ENCODE results near the gene LTBP1. TPM values are rescaled to one million over a fixed set of nuclear protein-coding genes. Genes with fewer than 3 reads are reported as not detected.

The LTBP1 gene
- total and polyA plus RNA-seq, 2 experiments from 2014 or later = 157 to 211 TPM

DNA sequence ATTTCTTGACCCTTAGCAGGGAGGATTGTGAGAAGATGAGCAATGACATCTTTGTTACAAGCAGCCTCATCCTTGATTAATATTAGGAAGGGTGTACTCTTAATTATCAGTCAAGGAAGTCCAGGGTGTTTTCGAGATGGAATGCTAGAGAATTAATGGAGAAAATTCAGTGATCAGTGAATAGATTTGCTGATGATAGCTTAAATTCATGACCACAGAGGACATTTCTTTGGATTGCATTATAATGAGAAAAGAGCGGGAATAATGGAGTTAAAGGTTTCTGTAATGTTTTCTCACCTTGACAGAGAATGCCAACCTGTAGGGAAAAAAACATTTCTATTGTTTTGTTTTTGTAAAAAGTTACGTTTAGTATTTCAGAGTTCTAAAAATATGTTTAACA lies 249.9 kb downstream of the LTBP1 start:
- 82 to 88% methylated on average over 3 of the region's 3 CpGs for WGBS, 2 experiments (ENCODE audit: low coverage in 1 of 2, low lambda C conversion rate in 2 of 2, missing lambda C conversion rate in 2 of 2)
- no peak for TF ChIP-seq EZH2 (IDR thresholded peaks at IDR 0.05; ENCODE audit: insufficient read depth, poor library complexity, severe bottlenecking)
- no peak for TF ChIP-seq EZH2phosphoT487 (IDR thresholded peaks at IDR 0.05; ENCODE audit: insufficient read depth, low read depth)

DNA sequence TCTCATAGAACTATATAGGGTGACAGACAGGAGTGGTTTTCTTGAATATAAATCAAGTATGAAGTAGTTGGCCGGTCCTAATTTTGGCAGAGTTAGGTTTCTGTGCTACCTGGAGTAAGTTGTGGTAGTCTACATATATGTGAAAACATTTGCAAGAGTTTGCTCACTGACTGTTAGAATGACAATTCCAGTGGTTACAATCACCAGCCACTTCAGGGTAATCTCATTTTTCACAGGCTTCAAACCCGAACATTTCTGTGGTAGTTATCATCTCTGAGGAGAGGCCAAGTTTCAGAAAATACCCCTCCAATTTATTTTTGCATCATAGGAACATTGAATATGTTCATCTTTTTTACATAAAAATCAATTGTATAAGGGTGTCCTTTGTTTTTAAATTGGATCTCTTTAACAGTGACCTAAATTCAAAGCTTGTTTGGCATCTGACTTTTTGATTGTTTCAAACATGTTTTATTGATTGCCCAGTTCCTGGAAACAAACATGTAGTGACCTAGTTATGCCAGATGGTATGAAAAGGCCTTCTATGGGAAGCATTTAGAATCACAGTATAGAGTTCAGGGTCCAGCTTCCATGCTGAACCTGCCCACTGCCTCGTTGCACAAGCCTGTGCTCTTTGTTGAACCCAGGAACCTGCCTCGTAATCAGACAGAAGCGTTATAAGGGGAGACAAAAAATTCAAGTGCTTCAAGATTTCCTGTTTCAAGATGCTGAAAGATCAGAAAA lies 250.6 kb downstream of the LTBP1 start:
- no peak for DNase-seq
- 66 to 67% methylated on average over 5 of the region's 5 CpGs for WGBS, 2 experiments (ENCODE audit: low coverage in 1 of 2, low lambda C conversion rate in 2 of 2, missing lambda C conversion rate in 2 of 2)
- Histone ChIP-seq H3F3A (ENCODE audit: insufficient read depth) (no peaks in the 10 kb centered on the region), H3K4me1 (ENCODE audit: insufficient read depth) (no peaks in the 10 kb centered on the region), H3K9ac (no peak overlapping the region), H3K79me2 (ENCODE audit: insufficient read depth) (no peaks in the 10 kb centered on the region), H3K27me3 (replicated peaks; ENCODE audit: insufficient read depth) (no peaks in the 10 kb centered on the region), H3K27ac (no peak overlapping the region), H2AFZ (no peak overlapping the region), H3K9me3 (ENCODE audit: low read depth) (no peaks in the 10 kb centered on the region), H3K4me3 (no peak overlapping the region), H4K20me1 (ENCODE audit: insufficient read depth) (no peaks in the 10 kb centered on the region), H3K9me2 (ENCODE audit: insufficient read depth) (no peaks in the 10 kb centered on the region), H3K4me2 (ENCODE audit: unreplicated experiment) (no peak overlapping the region), H3K36me3 (ENCODE audit: low read depth) (peaks cover 11% of the 10 kb centered on the region; the same call in 1 of the 2 replicates)
- TF ChIP-seq EZH2phosphoT487 (IDR thresholded peaks at IDR 0.05; ENCODE audit: insufficient read depth, low read depth) (no peak), EZH2 (IDR thresholded peaks at IDR 0.05; ENCODE audit: insufficient read depth, poor library complexity, severe bottlenecking) (no peak)
- in situ Hi-C loops (cut with MboI) = no loop called here

More for the DNA sequence above, 249.9 kb downstream of the LTBP1 start:
- no peaks in the 10 kb centered on the region for H3K9me3 ChIP-seq (ENCODE audit: low read depth)
- H3K4me3 ChIP-seq = no peak overlapping the region
- no peaks in the 10 kb centered on the region for H3F3A ChIP-seq (ENCODE audit: insufficient read depth)
- no peak overlapping the region for H3K27ac ChIP-seq
- no peak overlapping the region for H3K9ac ChIP-seq
- no peak for DNase-seq
- no peaks in the 10 kb centered on the region for H3K9me2 ChIP-seq (ENCODE audit: insufficient read depth)
- no peaks in the 10 kb centered on the region for H3K27me3 ChIP-seq (replicated peaks; ENCODE audit: insufficient read depth)
- peaks cover 11% of the 10 kb centered on the region; the same call in 1 of the 2 replicates for H3K36me3 ChIP-seq (ENCODE audit: low read depth)
- no peak overlapping the region for H3K4me2 ChIP-seq (ENCODE audit: unreplicated experiment)
- no peaks in the 10 kb centered on the region for H4K20me1 ChIP-seq (ENCODE audit: insufficient read depth)
- H2AFZ ChIP-seq = no peak overlapping the region
- no peaks in the 10 kb centered on the region for H3K4me1 ChIP-seq (ENCODE audit: insufficient read depth)
- in situ Hi-C loops (cut with MboI) = no loop called here
- H3K79me2 ChIP-seq (ENCODE audit: insufficient read depth) = no peaks in the 10 kb centered on the region

DNA sequence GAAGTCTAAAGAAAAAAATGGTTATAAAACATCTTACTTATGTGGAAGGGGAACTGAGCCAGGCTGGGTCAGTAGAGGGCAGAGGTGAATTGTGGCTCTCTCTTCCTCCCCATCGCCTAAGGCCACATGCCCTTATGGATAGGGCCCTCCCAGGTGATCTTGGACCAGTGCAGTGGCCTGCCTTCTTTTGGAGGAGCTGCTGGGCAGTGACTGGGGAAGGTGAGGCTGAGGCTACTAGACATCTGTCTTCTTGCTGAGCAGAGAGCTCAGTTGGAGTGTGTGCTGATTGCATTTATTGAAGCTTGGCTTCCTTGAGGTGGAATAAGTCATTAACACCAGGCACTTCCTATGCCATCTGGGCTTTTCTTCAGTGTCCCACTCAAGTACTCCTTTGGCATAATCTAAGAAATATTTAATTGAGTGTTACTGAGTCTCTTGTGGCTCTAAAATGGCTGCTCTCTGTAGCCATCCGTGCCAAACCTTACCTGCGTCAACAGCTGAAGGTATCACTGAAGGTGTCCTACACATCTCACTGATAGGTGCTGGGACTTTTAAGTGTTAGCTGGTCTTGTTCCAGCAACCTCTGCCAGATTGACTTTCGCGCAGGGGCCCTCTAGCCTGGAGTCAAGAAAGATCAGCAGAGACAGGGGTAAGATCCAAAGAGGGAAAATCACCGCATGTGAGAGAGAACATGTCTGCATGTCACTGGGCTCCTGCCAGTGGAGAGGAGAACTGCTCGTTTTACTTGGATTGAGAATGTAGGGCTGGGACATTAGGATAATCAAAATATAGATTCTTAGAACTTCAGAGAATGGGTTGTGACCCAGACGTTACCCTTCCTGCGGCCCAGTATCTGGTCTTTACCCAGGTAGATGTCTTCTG lies 256.1 kb downstream of the LTBP1 start:
- Histone ChIP-seq H3K36me3 (ENCODE audit: low read depth) (no peaks in the 10 kb centered on the region), H3K9me3 (ENCODE audit: low read depth) (no peaks in the 10 kb centered on the region), H3K27me3 (replicated peaks; ENCODE audit: insufficient read depth) (no peaks in the 10 kb centered on the region), H3K4me2 (ENCODE audit: unreplicated experiment) (no peak overlapping the region), H3F3A (ENCODE audit: insufficient read depth) (peaks cover 10% of the 10 kb centered on the region; the same call in 1 of the 2 replicates), H4K20me1 (ENCODE audit: insufficient read depth) (no peaks in the 10 kb centered on the region), H3K27ac (no peak overlapping the region), H3K79me2 (ENCODE audit: insufficient read depth) (peaks cover 12% of the 10 kb centered on the region; the same call in 1 of the 2 replicates), H3K4me1 (ENCODE audit: insufficient read depth) (peaks cover 13% of the 10 kb centered on the region), H2AFZ (no peak overlapping the region), H3K9ac (no peak overlapping the region), H3K9me2 (ENCODE audit: insufficient read depth) (no peaks in the 10 kb centered on the region), H3K4me3 (no peak overlapping the region)
- TF ChIP-seq EZH2phosphoT487 (IDR thresholded peaks at IDR 0.05; ENCODE audit: insufficient read depth, low read depth) (no peak), EZH2 (IDR thresholded peaks at IDR 0.05; ENCODE audit: insufficient read depth, poor library complexity, severe bottlenecking) (no peak)
- in situ Hi-C loops (cut with MboI) = no loop called here
- 73 to 77% methylated on average over 9 of the region's 9 CpGs for whole genome bisulfite sequencing, 2 experiments (ENCODE audit: low coverage in 1 of 2, low lambda C conversion rate in 2 of 2, missing lambda C conversion rate in 2 of 2)
- DNase-seq = no peak

DNA sequence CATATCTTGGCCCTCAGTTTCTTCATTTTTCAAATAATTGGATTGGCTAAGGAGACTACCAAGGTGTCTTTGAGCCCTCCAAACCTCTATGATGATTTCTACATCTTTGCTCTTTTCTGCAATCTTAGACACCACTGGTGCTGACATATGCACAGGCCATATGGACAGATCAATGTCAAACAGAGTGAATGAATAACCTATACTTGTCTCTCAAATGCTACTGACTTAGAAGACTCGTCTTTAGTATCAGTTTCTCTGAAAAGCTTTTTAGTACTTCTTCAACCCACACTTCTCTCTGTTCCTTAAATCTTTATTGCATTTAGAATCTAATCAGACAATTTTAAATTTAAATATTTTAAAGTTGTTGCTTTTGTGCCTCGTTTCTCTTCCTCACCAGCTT lies 258.2 kb downstream of the LTBP1 start:
- Histone ChIP-seq H3K4me1 (ENCODE audit: insufficient read depth) (peaks cover 21% of the 10 kb centered on the region), H3K36me3 (ENCODE audit: low read depth) (no peaks in the 10 kb centered on the region), H3K4me3 (no peak overlapping the region), H3F3A (ENCODE audit: insufficient read depth) (peaks cover 26% of the 10 kb centered on the region), H3K27me3 (replicated peaks; ENCODE audit: insufficient read depth) (no peaks in the 10 kb centered on the region), H3K79me2 (ENCODE audit: insufficient read depth) (peaks cover 19% of the 10 kb centered on the region; the same call in 1 of the 2 replicates), H3K27ac (no peak overlapping the region), H2AFZ (no peak overlapping the region), H3K9ac (no peak overlapping the region), H3K4me2 (ENCODE audit: unreplicated experiment) (no peak overlapping the region), H3K9me2 (ENCODE audit: insufficient read depth) (no peaks in the 10 kb centered on the region), H4K20me1 (ENCODE audit: insufficient read depth) (no peaks in the 10 kb centered on the region), H3K9me3 (ENCODE audit: low read depth) (no peaks in the 10 kb centered on the region)
- in situ Hi-C loops (cut with MboI) = no loop called here
- no peak for TF ChIP-seq EZH2 (IDR thresholded peaks at IDR 0.05; ENCODE audit: insufficient read depth, poor library complexity, severe bottlenecking)
- TF ChIP-seq EZH2phosphoT487 (IDR thresholded peaks at IDR 0.05; ENCODE audit: insufficient read depth, low read depth) = no peak
- 64 to 69% methylated on average over 2 of the region's 2 CpGs for WGBS, 2 experiments (ENCODE audit: low coverage in 1 of 2, low lambda C conversion rate in 2 of 2, missing lambda C conversion rate in 2 of 2)
- no peak for DNase-seq
